Endothelial cell of umbilical vein (primary cell): ENCODE data around the gene TTC24. TPM values are rescaled to one million over a fixed set of nuclear protein-coding genes. Genes with fewer than 3 reads are reported as not detected.

Experiments
- BruUV-seq: library from RNA; stranded (reverse); fragments of 400-500 nt; replicated peaks from 2 replicates; lab custom pipeline; 2021; lab: Mats Ljungman, UMichigan
- CTCF ChIA-PET: fragments of 300-600, 350-600 bp; sonication (Branson Sonifier 250); formaldehyde crosslinking; loops from one replicate; lab custom pipeline; 2021; ENCODE audit warnings: antibody characterized with exemption, inconsistent platforms; lab: Charles Lee
- POLR2A ChIA-PET: fragments of 300-600, 350-600 bp; sonication (Branson Sonifier 250); formaldehyde crosslinking; loops from one replicate; lab custom pipeline; 2021; ENCODE audit warnings: antibody characterized with exemption, inconsistent platforms; lab: Charles Lee
- DNase-seq: peaks from one replicate; pipeline ENCODE4 v3.0.0-alpha.2; 2011; ENCODE audit warnings: low read depth, low spot score
- FAIRE-seq: peaks from 2 replicates; lab custom pipeline; 2011; peaks lifted over from hg19 to GRCh38; lab: Jason Lieb, UNC
- H2AFZ ChIP-seq: 2 replicates; pipeline ENCODE4 v1.6.0; 2012; ENCODE audit warnings: low read depth, low read length, control low read depth, inconsistent platforms
- H3K27ac ChIP-seq: 2 replicates; pipeline ENCODE4 v1.5.1; 2011; ENCODE audit warnings: low read depth, mild to moderate bottlenecking, control low read depth, low read length, moderate library complexity; ENCODE audit not compliant: insufficient read depth
- H3K27me3 ChIP-seq, 2 experiments: 2 replicates each; pipeline versions ENCODE4 v1.6.0 to v1.6.1; 2011; ENCODE audit warnings: low read length in 2 of 2, mixed read lengths in 1 of 2; ENCODE audit not compliant: control insufficient read depth in 2 of 2, insufficient read depth in 2 of 2
- H3K36me3 ChIP-seq, 2 experiments: 2 replicates in 1 of 2; 3 replicates in 1 of 2; pipeline ENCODE4 v1.5.1; 2011; ENCODE audit warnings: low read length in 2 of 2, mild to moderate bottlenecking in 1 of 2, moderate library complexity in 1 of 2; ENCODE audit not compliant: control insufficient read depth in 2 of 2, insufficient read depth in 2 of 2; ENCODE audit errors: extremely low read depth in 1 of 2
- H3K4me1 ChIP-seq: 3 replicates; pipeline ENCODE4 v1.5.1; 2011; ENCODE audit warnings: mild to moderate bottlenecking, low read length; ENCODE audit not compliant: control insufficient read depth, insufficient read depth; ENCODE audit errors: extremely low read depth
- H3K4me2 ChIP-seq: 2 replicates; pipeline ENCODE4 v1.6.1; 2011; ENCODE audit warnings: low read length, control low read depth, mixed read lengths; ENCODE audit not compliant: insufficient read depth
- H3K4me3 ChIP-seq, 3 experiments: fragments of 200-600 bp in 1 of 3; sonication (generic), shearing (Covaris generic) in 1 of 3; replicated peaks in 1 of 3; 2 replicates each; pipeline ENCODE4 v1.5.1; 2011 to 2016; ENCODE audit warnings: control low read depth in 3 of 3, low read length in 3 of 3, mild to moderate bottlenecking in 2 of 3, inconsistent platforms in 1 of 3, low read depth in 1 of 3, moderate library complexity in 1 of 3; ENCODE audit not compliant: insufficient read depth in 1 of 3
- H3K79me2 ChIP-seq: 2 replicates; pipeline ENCODE4 v1.6.0; 2012; ENCODE audit warnings: low read length, inconsistent platforms; ENCODE audit not compliant: control insufficient read depth, insufficient read depth
- H3K9ac ChIP-seq: replicated peaks from 2 replicates; pipeline ENCODE3; 2011; ENCODE audit warnings: low read length, control low read depth; ENCODE audit not compliant: insufficient read depth; ENCODE audit errors: extremely low read depth
- H3K9me1 ChIP-seq: replicated peaks from 3 replicates; pipeline ENCODE4 v1.6.0; 2011; ENCODE audit warnings: mild to moderate bottlenecking, low read length; ENCODE audit not compliant: control insufficient read depth, insufficient read depth; ENCODE audit errors: extremely low read depth
- H3K9me3 ChIP-seq: replicated peaks from 2 replicates; pipeline ENCODE4 v1.5.1; 2012; ENCODE audit warnings: low read length, inconsistent platforms; ENCODE audit not compliant: control insufficient read depth, insufficient read depth
- H4K20me1 ChIP-seq: replicated peaks from 2 replicates; pipeline ENCODE3; 2011; ENCODE audit warnings: mild to moderate bottlenecking, low read length; ENCODE audit not compliant: control insufficient read depth, insufficient read depth; ENCODE audit errors: extremely low read depth
- EZH2 ChIP-seq: IDR thresholded peaks from 2 replicates; pipeline ENCODE4 v1.6.1; 2012; ENCODE audit warnings: borderline replicate concordance, low read depth, mild to moderate bottlenecking, moderate library complexity, low read length, inconsistent platforms; ENCODE audit not compliant: severe bottlenecking
- FOS ChIP-seq: IDR thresholded peaks from 2 replicates; pipeline ENCODE4 v1.6.1; 2011; ENCODE audit warnings: mild to moderate bottlenecking, low read length, moderate library complexity, borderline replicate concordance; ENCODE audit not compliant: insufficient read depth
- GATA2 ChIP-seq: IDR thresholded peaks from 2 replicates; pipeline ENCODE4 v1.7.0; 2011; ENCODE audit warnings: low read depth, mild to moderate bottlenecking, moderate library complexity, mixed read lengths, low read length; ENCODE audit not compliant: insufficient read length, insufficient read depth
- JUN ChIP-seq: IDR thresholded peaks from 2 replicates; pipeline ENCODE4 v1.6.1; 2011; ENCODE audit warnings: borderline replicate concordance, low read depth; ENCODE audit not compliant: insufficient read length, insufficient read depth
- MYC ChIP-seq: IDR thresholded peaks from one replicate; pipeline ENCODE4 v1.6.1; 2011; ENCODE audit warnings: mild to moderate bottlenecking, low read depth, low read length
- POLR2A ChIP-seq: IDR thresholded peaks from 2 replicates; pipeline ENCODE4 v1.6.1; 2012; ENCODE audit warnings: low read depth, mild to moderate bottlenecking, control low read depth, low read length
- POLR2AphosphoS5 ChIP-seq: IDR thresholded peaks from 2 replicates; pipeline ENCODE4 v1.6.1; 2012; ENCODE audit warnings: low read depth, mild to moderate bottlenecking, control low read depth, low read length, moderate library complexity; ENCODE audit not compliant: insufficient read depth
- dilution Hi-C: fragments of 300-500 bp; cut with MboI; formaldehyde crosslinking; loops from one replicate; pipeline ENCODE4 v1.15.0; 2019; ENCODE audit warnings: low sequenced_read_pairs; ENCODE audit not compliant: extremely low pct_ligation_motif_present
- intact Hi-C: fragments of 100-400 bp; cut with micrococcal nuclease; formaldehyde crosslinking; loops from one replicate; pipeline ENCODE4 v1.10.0; 2022
- polyA plus RNA-seq, 4 experiments: library from polyadenylated mRNA; depleted of rRNA in 3 of 4; stranded (reverse) in 3 of 4; unstranded in 1 of 4; fragments of >200 nt; gene quantifications; 2 replicates each; pipeline versions ENCODE4 v1.2.1 to v1.2.3, GENCODE V29; 2011 to 2012; ENCODE audit warnings: missing spikeins in 1 of 4
- total RNA-seq: library from RNA; stranded (reverse); gene quantifications from 2 replicates; pipeline ENCODE4 v1.2.3, GENCODE V29; 2021
- TF ChIP-seq, protein P1 (sequence below), 2 donors: IDR thresholded peaks; 1 replicate in 1 of 2; 2 replicates in 1 of 2; pipeline ENCODE4 v1.5.1; 2011; ENCODE audit warnings: low read length in 2 of 2, mild to moderate bottlenecking in 2 of 2, moderate library complexity in 2 of 2, control low read depth in 1 of 2, inconsistent platforms in 1 of 2, low read depth in 1 of 2; ENCODE audit not compliant: insufficient read depth in 1 of 2; ENCODE audit errors: extremely low read depth in 1 of 2
- TF ChIP-seq, protein P2 (sequence below): IDR thresholded peaks from 2 replicates; pipeline ENCODE4 v1.6.1; 2011; ENCODE audit not compliant: insufficient read depth, insufficient read length

Gene TTC24
- total and polyA plus RNA-seq, 2 donors (not counting 3 experiments of a cell fraction or from before 2014, with no cell fraction given), result not detected

DNA sequence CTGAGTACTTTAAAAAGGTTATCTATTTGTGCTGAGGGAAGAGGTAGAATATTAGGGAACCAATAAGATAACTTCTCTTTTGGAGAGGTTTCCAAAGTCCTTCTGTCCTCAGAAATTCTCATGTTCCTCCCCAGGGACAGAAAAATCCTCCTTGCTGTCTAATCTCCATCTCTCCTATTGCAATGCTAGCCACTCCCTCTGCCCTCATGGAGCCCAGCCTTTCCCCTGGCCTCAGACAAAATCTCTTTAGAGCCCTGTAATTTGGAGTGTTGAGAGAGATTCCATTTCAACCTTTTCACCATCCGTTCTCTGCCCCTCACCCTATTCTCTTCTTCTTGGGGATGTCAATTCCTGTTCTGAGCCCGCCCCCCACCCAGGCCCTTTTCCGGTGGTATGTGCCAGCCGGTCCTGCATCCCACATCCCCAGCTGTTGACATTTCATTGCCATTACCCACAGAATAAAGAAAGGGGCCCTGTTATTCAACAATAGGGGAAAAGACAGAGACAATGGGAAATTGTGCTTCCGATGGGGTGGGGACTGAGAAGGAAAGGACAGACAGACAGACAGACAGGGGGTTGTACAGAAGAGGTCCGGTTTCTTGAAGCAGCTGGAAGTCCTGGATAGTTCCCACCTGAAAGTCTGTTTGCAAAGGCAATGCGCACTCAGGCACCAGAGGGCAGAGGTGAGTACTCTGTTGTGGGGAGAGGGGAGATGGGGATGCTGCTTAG, 39.5 kb downstream of the TTC24 start, which contains the start of gene HAPLN2:
Gene HAPLN2 (plus strand): TSS at position 563 of the 729 bp plus-strand sequence. CDS start 4,076 bp downstream, outside the sequence.
- ChIA-PET CTCF (interaction anchor here (0.7 to 13.8 kb wide), 10 partner anchors 11 to 309 kb away, joined by 3 to 237 read pairs (median 10); partner anchors contain the start of gene CRABP2), POLR2A (no interaction called here)
- no peak within 1 kb of the TSS for H3K27ac ChIP-seq
- no TSS peak for BruUV-seq
- FAIRE-seq, result peak; percentile 64
- H3K4me3 ChIP-seq, result no peak within 1 kb of the TSS
- H3K9me1 ChIP-seq, result no peaks in the 10 kb centered on the region
- H3K79me2 ChIP-seq, result no peaks in the 10 kb centered on the region
- H3K4me1 ChIP-seq, result peaks cover 8% of the 10 kb centered on the region
- no peak within 1 kb of the TSS for H3K9ac ChIP-seq
- intact Hi-C loops (no loop called here), dilution Hi-C loops (no loop called here)
- no peak within 1 kb of the TSS for H3K4me2 ChIP-seq
- peak; percentile 20 for DNase-seq
- no peaks in the 10 kb centered on the region for H4K20me1 ChIP-seq
- no peak within 1 kb of the TSS for H2AFZ ChIP-seq
- no peaks in the 10 kb centered on the region for H3K36me3 ChIP-seq
- H3K27me3 ChIP-seq, result peaks cover 32 to 43% of the 10 kb centered on the region in 2 experiments
- H3K9me3 ChIP-seq, result no peaks in the 10 kb centered on the region
- TF ChIP-seq, protein P1, sequence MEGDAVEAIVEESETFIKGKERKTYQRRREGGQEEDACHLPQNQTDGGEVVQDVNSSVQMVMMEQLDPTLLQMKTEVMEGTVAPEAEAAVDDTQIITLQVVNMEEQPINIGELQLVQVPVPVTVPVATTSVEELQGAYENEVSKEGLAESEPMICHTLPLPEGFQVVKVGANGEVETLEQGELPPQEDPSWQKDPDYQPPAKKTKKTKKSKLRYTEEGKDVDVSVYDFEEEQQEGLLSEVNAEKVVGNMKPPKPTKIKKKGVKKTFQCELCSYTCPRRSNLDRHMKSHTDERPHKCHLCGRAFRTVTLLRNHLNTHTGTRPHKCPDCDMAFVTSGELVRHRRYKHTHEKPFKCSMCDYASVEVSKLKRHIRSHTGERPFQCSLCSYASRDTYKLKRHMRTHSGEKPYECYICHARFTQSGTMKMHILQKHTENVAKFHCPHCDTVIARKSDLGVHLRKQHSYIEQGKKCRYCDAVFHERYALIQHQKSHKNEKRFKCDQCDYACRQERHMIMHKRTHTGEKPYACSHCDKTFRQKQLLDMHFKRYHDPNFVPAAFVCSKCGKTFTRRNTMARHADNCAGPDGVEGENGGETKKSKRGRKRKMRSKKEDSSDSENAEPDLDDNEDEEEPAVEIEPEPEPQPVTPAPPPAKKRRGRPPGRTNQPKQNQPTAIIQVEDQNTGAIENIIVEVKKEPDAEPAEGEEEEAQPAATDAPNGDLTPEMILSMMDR (IDR thresholded peaks at IDR 0.05; ENCODE audit: extremely low read depth in 1 of 2, insufficient read depth in 1 of 2, low read depth in 1 of 2, low read length in 2 of 2), result peak; percentile 23 to 56
- no peak for TF ChIP-seq FOS

DNA sequence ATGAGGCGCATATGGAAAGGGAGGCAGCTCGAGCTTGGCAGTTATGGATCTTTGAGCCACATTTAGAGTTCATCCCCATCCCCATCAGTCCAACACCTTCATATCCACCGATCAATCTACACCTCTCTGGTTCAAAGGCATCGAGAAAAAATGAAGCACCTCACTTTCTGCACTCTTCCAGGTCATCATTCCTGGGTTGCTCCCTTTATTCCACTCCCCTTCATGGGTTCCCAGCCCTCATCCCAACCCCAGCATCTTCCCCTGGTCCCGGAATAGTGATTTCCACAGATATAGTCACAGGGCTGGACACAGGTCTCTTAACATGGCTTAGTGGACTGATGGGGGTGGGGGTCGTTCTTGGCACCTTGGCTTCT, 40.0 kb downstream of the TTC24 start:
- Histone ChIP-seq H3K9ac (no peak overlapping the region), H3K27me3 (peaks cover 35 to 44% of the 10 kb centered on the region in 2 experiments), H2AFZ (no peak overlapping the region), H3K36me3 (no peaks in the 10 kb centered on the region), H3K9me1 (no peaks in the 10 kb centered on the region), H3K27ac (no peak overlapping the region), H3K4me1 (peaks cover 11% of the 10 kb centered on the region), H3K4me2 (no peak overlapping the region), H4K20me1 (no peaks in the 10 kb centered on the region), H3K4me3 (no peak overlapping the region), H3K79me2 (no peaks in the 10 kb centered on the region), H3K9me3 (no peaks in the 10 kb centered on the region)
- BruUV-seq, result no TSS peak
- intact Hi-C loops (no loop called here), dilution Hi-C loops (no loop called here)
- ChIA-PET CTCF (interaction anchor here (0.7 to 13.8 kb wide), 11 partner anchors 11 to 308 kb away, joined by 3 to 237 read pairs (median 9); partner anchors contain the start of gene CRABP2), POLR2A (no interaction called here)
- DNase-seq (no peak), FAIRE-seq (no peak)
- TF ChIP-seq, protein P1 (IDR thresholded peaks at IDR 0.05; ENCODE audit: extremely low read depth in 1 of 2, insufficient read depth in 1 of 2, low read depth in 1 of 2, low read length in 2 of 2), result no peak
- TF ChIP-seq POLR2AphosphoS5 (no peak), FOS (no peak), POLR2A (no peak), MYC (no peak), EZH2 (no peak), JUN (no peak), GATA2 (no peak)
- TF ChIP-seq, protein P2, sequence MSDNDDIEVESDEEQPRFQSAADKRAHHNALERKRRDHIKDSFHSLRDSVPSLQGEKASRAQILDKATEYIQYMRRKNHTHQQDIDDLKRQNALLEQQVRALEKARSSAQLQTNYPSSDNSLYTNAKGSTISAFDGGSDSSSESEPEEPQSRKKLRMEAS, result no peak
